Activated CD4-positive, alpha-beta memory T cell treated with anti-CD3 and anti-CD28 coated beads, Interleukin-2, amount 10 ng/mL, durations not matched to agents 7 days and 5 days (primary cell): ENCODE data around the gene PRR20B. TPM values are rescaled to one million over a fixed set of nuclear protein-coding genes. Genes with fewer than 3 reads are reported as not detected.

ENCODE experiments used
- total RNA-seq, 2 experiments: library from RNA; stranded (reverse); gene quantifications; one replicate each; pipeline ENCODE4 v1.2.3, GENCODE V29; 2021

The PRR20B gene
- total RNA-seq, 2 experiments from 2014 or later: not detected

Other genes starting within 250 kb of the PRR20B start
- not detected for gene PRR20A, start 6.6 kb upstream of the PRR20B start, total RNA-seq
- not detected for gene PRR20C, start 6.6 kb downstream of the PRR20B start, total RNA-seq
- not detected for gene PRR20D, start 13.1 kb downstream of the PRR20B start, total RNA-seq
- gene PRR20E, start 19.7 kb downstream of the PRR20B start, total RNA-seq: not detected